Left lobe of liver (tissue), 2 donors: ENCODE data around the gene ARID5B. TPM values are rescaled to one million over a fixed set of nuclear protein-coding genes. Genes with fewer than 3 reads are reported as not detected.
A peak's percentile ranks its signal among the peaks of the same experiment; 100 is the strongest.

Experiments
- ATAC-seq: fragments of 200-7000 bp; cut with Tn5 transposase; one replicate; pipeline ENCODE4 v1.9.1; 2020; ENCODE audit warnings: mild to moderate bottlenecking, moderate library complexity
- DNase-seq: peaks from one replicate; pipeline ENCODE4 v3.0.0-alpha.2; 2020; ENCODE audit warnings: low spot score
- total RNA-seq: library from RNA; stranded (reverse); gene quantifications from one replicate; pipeline ENCODE4 v1.2.1, GENCODE V29; 2021
- donor health status: DM: no; HTN: no; CAD: no; lungs with moderate emphysema.
- donor health status: DM: no; HTN: yes; CAD: no.

ARID5B gene
- total RNA-seq, 1 donor from 2014 or later = 3.8 TPM

- ATAC-seq (no peak), DNase-seq (no peak)
These were observed 81.8 kb downstream of the ARID5B start for GRCh38 chr10:61983255-61983654.

GRCh38 chr10:61984803-61985418 is 83.4 kb downstream of the ARID5B start:
- DNase-seq = no peak
- no peak for ATAC-seq

DNA sequence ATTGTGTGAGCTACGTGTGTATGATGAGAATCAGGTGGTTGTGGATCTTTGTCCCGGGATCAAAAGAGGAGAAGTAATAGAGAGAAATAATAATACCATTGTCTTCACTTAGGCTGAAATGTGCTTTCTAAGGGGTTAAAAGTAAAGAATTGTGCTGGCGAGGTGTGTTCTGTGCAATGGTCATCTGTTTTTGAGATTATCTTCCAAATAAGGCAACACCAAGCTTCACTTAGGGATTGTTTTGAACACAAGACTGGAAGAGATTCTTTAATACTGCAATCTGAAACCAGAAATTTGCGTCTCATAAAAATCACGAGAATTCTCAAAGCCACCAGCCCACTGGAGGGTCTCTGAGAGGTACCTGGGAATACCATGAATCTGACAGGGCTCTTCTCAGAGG is 84.2 kb downstream of the ARID5B start:
- DNase-seq = no peak
- no peak for ATAC-seq

DNA sequence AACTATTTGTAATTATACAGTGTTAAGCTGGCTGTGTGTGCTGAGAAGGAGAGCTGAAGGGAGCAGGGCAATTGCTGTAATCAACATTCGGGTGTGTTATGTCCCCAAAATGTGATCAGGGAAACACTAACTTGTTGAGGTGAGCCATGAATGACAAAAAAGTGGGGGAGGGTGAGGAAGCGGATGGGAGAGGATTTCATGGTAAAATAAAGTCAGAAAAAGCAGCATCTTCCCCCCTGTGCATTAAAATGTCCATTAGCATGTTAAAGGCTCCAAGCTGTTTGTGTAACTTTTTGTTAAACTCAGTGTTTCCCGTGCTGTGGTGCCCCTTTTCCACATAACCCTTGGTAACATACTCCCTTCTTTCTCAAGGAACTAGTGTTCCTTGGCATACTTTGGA is 84.9 kb downstream of the ARID5B start:
- ATAC-seq = no peak

DNA sequence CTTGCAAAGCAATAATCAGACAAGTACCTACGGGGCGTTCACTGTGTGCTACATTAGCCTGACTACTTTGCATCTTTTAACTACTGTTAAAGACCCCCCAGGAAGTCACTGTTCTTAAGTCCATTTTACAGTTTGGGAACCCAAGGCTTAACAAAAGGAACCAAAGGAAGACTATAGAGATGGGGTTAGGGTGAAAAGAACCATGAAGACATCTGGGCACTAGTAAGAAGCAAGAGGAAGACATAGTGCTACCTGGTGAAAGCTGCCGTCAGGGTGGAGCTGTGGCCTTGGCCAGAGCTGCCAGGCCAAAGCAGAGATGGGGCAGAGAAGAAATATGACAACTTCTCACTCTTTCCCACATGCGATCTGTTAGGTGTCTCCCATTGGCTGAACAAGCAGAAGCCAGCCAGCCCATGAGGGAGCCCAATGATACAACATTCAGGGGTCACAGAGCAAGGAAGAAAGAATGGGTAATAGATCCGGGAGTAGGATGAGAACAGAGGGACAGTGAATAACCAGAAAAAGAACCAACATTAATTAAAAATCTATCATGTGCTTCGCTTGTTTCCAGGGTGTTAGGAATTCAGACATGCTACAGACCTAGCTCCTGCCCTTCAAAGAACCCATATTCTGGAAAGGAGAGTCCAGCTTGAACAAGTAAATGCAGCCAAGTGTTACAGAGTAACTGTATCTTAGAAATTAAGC is 85.4 kb downstream of the ARID5B start:
- ATAC-seq (no peak), DNase-seq (no peak)

More for the DNA sequence above, 84.9 kb downstream of the ARID5B start:
- no peak for DNase-seq

DNA sequence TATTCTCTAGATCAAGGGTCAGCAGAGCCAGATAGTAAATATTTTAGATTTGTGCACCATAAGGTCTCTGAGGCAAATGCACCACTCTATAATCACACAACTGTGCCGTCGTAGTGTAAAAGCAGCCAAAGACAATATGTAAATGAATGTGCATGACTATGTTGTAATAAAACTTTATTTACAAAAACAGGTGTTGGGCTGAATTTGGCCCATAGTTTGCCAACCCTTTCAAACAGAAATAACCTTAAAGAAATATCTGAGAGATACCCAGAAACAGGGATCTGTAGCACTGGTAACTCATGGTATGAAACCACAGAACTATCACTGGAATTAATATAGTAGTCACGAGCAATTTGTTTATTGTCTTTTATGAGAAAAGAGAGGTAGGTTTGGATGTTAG is 86.0 kb downstream of the ARID5B start:
- DNase-seq = no peak

DNA sequence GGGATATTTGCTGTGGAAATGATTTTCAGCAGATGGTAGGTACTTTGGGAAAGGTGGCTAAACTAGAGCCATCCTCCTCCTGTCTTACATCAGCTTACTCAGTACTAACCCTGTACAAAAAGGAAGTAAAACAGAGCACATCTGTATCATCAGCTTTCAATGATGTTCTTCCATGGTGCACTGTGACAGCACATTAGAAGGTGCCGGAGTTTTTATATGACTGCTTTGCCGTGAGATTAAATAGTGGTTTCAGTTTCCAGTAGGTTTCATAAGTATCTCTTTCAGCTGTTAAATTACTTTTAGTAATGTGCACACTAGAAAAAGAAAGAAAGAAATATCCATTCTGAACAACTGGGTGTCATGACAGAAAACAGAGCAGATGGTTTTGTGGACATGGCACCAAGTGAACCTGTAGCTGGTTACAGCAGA is 86.5 kb downstream of the ARID5B start:
- ATAC-seq (peak; percentile 51), DNase-seq (no peak)

More for the DNA sequence above, 86.0 kb downstream of the ARID5B start:
- ATAC-seq = no peak

GRCh38 chr10:61989995-61990760 is 88.7 kb downstream of the ARID5B start:
- no peak for DNase-seq

DNA sequence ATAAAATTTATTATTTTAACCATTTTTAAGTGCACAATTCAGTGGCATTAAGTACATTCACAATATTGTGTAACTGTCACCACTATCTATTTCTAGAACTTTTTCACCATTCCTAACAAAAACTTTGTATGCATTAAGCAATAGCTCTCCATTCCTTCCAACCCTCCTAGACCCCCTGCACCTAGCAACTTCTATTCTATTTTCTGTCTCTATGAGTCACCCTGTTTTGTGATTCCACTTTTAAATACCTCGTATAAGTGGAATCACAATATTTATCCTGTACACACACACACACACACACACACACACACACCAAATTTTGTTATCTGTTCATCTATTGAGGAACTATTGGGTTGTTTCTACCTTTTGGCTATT is 89.2 kb downstream of the ARID5B start:
- no peak for DNase-seq

More at GRCh38 chr10:61989995-61990760, 88.7 kb downstream of the ARID5B start:
- ATAC-seq = no peak

GRCh38 chr10:61991166-61991565 is 89.7 kb downstream of the ARID5B start:
- DNase-seq (no peak), ATAC-seq (no peak)

More for the DNA sequence above, 89.2 kb downstream of the ARID5B start:
- ATAC-seq = no peak

DNA sequence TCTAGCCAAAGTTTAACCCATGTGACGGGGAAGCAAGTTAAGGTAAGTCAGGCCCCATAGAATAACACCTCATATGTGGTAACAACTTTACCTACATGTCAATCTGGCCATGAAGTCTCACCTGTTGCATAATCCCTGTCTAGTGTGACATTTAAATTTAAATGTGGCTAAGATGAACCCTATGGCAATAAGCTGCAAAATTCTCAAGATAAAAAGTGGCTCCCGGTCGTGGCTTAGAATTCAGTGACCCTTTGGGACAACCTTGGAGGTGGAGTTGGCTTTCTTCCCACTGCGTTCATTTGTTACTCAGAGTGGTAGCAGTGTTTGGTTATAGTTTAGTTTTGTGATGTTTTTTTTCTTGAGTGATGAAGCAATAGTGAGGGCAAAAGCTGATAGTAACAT is 90.6 kb downstream of the ARID5B start:
- DNase-seq = no peak
- peak; percentile 72 for ATAC-seq

GRCh38 chr10:61992671-61993668 is 91.5 kb downstream of the ARID5B start:
- ATAC-seq (peak; percentile 64), DNase-seq (no peak)

GRCh38 chr10:61993711-61994401 is 92.4 kb downstream of the ARID5B start:
- no peak for ATAC-seq

DNA sequence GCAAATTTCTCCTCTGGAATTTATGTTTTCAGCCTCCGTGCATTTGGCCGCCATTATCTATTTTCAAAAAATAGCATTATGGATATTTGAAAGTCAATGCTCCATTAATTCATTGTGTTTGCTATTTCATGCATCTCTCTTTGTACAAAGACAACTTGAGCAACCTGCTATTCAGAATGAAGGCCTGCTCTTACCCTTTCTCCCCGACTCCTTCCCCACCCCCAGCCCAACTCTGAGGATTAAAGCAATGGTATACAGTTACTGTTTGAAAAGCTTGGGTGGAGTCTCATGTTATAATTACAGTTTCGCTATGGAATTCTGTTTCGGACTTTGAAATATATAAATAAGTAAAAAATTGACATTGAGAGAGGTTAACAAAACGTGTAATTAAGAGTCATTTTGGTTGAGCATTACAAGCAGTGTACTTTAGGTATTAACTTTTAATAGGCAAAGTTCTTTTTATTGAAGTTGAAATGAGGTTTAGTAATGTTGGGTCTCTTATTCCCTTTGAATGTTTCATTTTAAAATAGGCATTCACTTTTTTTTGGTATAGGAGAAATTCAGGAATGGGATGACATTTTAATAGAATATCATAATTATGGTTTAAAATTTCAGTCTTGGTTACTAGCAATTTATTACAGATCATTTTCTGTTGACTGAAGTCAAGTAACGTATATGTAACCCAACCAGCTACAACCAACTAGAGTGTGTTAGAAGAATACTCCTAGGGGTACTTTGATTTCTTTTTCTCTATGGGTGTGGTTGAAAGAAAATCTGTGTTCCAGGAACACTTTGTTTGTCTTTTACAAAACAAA is 93.1 kb downstream of the ARID5B start:
- DNase-seq = no peak
- ATAC-seq = no peak

More at GRCh38 chr10:61993711-61994401, 92.4 kb downstream of the ARID5B start:
- DNase-seq = no peak

DNA sequence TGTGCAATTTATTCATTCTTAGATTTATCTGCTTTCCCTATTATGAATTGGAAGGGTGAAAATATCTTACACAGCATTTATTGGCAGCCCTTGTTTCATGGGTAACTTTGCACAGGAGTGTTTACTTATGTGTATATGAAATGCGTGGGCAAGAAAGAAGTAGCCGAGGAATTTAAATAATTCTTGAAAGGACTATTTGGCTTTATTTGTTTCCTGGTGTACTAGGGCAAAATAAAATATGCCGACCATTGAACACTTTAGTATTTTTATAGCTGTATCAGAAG is 93.7 kb downstream of the ARID5B start:
- no peak for ATAC-seq
- DNase-seq = no peak

- DNase-seq (no peak), ATAC-seq (no peak)
These were observed 97.4 kb downstream of the ARID5B start for GRCh38 chr10:61998937-61999336.

- DNase-seq = no peak
- ATAC-seq = no peak
These were observed 98.6 kb downstream of the ARID5B start for GRCh38 chr10:62000037-62000603.

DNA sequence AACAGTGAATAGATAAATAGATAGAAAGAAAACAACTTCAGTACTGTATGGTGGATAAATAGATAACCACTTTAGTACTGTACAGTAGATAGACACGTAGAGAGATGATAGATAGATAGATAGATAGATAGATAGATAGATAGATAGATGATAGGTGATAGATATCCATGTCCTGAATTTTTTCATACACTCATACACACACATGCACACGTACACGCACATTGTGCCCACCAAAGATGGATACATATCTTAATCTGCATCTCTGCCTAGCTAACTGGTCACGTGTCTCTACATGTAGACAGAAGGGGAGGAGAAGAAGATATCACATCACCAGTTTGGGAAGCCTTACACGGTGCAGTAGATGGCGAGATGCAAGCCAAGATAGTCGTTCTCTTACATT is 99.2 kb downstream of the ARID5B start:
- ATAC-seq = no peak
- DNase-seq = no peak

DNA sequence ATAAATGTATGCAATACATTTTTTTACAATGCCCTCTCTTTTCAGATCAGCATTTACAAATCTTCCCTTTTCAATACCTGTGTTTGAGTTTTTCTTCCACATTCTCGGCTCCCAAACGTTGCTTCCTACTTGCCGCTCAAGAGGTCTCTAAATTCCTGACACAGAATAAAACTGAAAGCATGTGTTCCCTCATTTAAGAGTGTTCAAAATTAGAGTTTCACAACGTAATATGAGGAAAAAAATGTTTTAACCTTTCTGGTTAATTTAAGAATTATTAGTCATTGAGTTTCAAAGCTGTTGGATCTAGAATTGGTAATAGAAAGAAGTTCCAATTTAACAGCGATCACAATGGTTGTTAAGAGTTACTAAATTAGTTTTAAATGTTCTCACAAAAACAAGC is 100.4 kb downstream of the ARID5B start:
- ATAC-seq (no peak), DNase-seq (no peak)
